Measurements from ENCODE around the gene PLCXD1. TPM values are rescaled to one million over a fixed set of nuclear protein-coding genes. Genes with fewer than 3 reads are reported as not detected.

Gene PLCXD1
- total RNA-seq, 4 donors from 2014 or later, result 22.4 to 78.3 (median 54.2) TPM

DNA sequence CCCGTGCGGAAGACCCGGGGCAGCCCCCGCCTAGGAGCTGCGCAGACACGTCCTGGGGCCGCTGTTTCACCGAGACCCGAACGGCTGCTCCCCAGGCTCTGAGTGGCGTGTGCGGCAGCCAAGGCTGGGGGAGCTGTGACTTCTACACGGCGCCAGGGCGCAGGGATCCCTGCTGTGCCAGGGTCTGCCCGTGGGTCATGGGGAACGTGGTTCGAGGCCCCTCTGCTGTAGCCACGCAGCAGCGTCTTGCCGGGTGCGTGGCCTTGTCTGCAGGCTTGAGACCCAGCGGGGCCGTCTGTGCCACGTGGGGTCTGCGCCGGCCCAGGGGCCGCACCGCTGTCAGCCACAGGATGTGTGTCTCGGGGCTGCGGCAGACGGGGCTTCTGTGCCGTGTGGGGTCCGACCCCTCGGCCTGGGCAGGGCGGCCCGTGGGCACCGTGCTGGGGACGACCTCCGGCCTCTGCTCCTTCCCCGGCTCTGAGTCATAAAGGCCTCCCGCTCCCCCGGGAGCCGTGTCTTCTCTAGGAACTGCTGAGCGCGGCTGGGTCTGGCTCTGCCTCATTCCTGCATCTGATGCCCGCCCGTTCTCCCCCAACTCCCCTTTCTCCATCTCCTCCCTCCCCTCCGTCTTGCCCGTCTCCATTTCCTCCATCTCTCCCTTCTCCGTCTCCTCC lies 50.1 kb downstream of the PLCXD1 start:
- peaks cover 23% of the 10 kb centered on the region for H3K36me3 ChIP-seq
- TF ChIP-seq POLR2A (IDR thresholded peaks at IDR 0.05), result no peak
- no peak for TF ChIP-seq POLR2AphosphoS5 (IDR thresholded peaks at IDR 0.05)
- no peak for TF ChIP-seq EP300 (IDR thresholded peaks at IDR 0.05)
- TF ChIP-seq, protein P1, sequence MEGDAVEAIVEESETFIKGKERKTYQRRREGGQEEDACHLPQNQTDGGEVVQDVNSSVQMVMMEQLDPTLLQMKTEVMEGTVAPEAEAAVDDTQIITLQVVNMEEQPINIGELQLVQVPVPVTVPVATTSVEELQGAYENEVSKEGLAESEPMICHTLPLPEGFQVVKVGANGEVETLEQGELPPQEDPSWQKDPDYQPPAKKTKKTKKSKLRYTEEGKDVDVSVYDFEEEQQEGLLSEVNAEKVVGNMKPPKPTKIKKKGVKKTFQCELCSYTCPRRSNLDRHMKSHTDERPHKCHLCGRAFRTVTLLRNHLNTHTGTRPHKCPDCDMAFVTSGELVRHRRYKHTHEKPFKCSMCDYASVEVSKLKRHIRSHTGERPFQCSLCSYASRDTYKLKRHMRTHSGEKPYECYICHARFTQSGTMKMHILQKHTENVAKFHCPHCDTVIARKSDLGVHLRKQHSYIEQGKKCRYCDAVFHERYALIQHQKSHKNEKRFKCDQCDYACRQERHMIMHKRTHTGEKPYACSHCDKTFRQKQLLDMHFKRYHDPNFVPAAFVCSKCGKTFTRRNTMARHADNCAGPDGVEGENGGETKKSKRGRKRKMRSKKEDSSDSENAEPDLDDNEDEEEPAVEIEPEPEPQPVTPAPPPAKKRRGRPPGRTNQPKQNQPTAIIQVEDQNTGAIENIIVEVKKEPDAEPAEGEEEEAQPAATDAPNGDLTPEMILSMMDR (IDR thresholded peaks at IDR 0.05), result no peak
- H3K27me3 ChIP-seq, result peaks cover 20% of the 10 kb centered on the region
- no peaks in the 10 kb centered on the region for H3K9me3 ChIP-seq
- DNase-seq (ENCODE audit: low spot score in 2 of 2), result peak in 1 of 2 donors; percentile 42
- peaks cover 16% of the 10 kb centered on the region for H3K4me1 ChIP-seq
- H3K4me3 ChIP-seq, result peak overlapping the region; percentile 38
- 21% methylated on average over 14 of the region's 51 CpGs for WGBS
- H3K27ac ChIP-seq, result no peak overlapping the region

GRCh38 chrX:331825-332495 lies 50.8 kb downstream of the PLCXD1 start:
- H3K27me3 ChIP-seq, result peaks cover 20% of the 10 kb centered on the region
- peaks cover 30% of the 10 kb centered on the region for H3K36me3 ChIP-seq
- H3K9me3 ChIP-seq, result no peaks in the 10 kb centered on the region
- no peak overlapping the region for H3K27ac ChIP-seq
- peak overlapping the region; percentile 38 for H3K4me3 ChIP-seq
- peaks cover 16% of the 10 kb centered on the region for H3K4me1 ChIP-seq
- no peak for DNase-seq (ENCODE audit: low spot score in 2 of 2)
- 29% methylated on average over 15 of the region's 35 CpGs for WGBS
- TF ChIP-seq POLR2A (IDR thresholded peaks at IDR 0.05) (no peak), EP300 (IDR thresholded peaks at IDR 0.05) (no peak), POLR2AphosphoS5 (IDR thresholded peaks at IDR 0.05) (no peak)
- TF ChIP-seq, protein P1 (IDR thresholded peaks at IDR 0.05), result no peak

DNA sequence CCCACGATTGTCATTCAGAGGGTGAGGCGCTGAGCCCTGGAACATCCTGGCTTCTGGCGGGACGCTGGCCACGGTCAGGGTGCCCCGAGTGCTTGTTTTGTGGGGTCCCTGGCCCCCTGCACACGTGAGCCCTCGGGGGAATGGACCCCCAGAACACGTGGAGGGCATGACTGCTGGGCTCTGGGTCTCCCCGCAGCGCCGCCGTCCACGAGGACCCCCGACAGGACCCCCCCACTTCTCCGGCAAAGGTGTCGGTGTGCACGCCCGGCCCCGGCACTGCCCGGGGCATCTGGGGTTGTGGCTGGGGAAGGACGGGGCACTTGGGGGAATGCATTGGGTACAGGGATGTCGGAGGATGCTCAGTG lies 51.3 kb downstream of the PLCXD1 start:
- no CpG with 5 or more reads among the region's 23 CpGs for WGBS
- Histone ChIP-seq H3K27ac (no peak overlapping the region), H3K27me3 (peaks cover 20% of the 10 kb centered on the region), H3K4me1 (peaks cover 16% of the 10 kb centered on the region), H3K36me3 (peaks cover 35% of the 10 kb centered on the region), H3K9me3 (no peaks in the 10 kb centered on the region), H3K4me3 (no peak overlapping the region)
- peak in 1 of 2 donors; percentile 54 for DNase-seq (ENCODE audit: low spot score in 2 of 2)
- TF ChIP-seq POLR2A (IDR thresholded peaks at IDR 0.05), result no peak
- TF ChIP-seq EP300 (IDR thresholded peaks at IDR 0.05), result no peak
- TF ChIP-seq, protein P1 (IDR thresholded peaks at IDR 0.05), result no peak
- TF ChIP-seq POLR2AphosphoS5 (IDR thresholded peaks at IDR 0.05), result no peak

DNA sequence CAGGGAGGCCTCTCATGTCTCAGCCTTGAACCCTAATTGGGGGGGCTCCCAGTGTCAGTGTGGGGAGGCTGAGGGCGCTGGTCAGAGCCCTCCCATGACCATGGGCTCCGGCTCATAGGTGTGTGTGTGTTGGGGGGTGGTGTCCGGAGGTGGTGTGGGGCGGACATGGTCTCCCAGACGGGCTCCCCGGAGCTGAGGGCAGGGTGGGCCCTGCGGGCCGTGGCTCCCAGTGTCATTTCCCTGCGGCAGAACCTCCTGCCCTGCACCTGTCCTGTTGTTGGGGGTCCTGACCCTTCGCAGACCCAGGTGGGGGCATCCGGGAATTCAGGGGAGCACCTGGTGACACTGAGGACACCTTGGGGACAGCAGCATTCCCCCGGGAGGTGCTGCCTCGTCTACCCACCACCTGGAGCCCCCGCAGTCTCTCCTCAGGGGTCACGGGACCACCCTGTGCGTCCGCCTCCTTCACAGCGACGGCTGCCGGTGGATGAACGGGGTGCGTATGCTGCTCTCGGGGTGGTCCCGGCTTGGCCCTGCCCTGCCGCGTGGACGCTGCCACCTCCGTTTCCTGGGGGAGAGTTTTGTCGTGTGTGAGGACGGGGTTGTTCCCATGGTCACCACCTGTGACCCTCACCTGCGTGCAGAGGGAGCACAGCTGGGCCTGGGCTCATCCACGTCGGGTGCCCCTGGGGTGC lies 51.9 kb downstream of the PLCXD1 start:
- Histone ChIP-seq H3K4me3 (no peak overlapping the region), H3K36me3 (peaks cover 41% of the 10 kb centered on the region), H3K27me3 (peaks cover 20% of the 10 kb centered on the region), H3K4me1 (peaks cover 16% of the 10 kb centered on the region), H3K9me3 (no peaks in the 10 kb centered on the region), H3K27ac (no peak overlapping the region)
- peak in 1 of 2 donors; percentile 56 for DNase-seq (ENCODE audit: low spot score in 2 of 2)
- WGBS, result 93% methylated on average over 3 of the region's 33 CpGs
- TF ChIP-seq, protein P1 (IDR thresholded peaks at IDR 0.05), result no peak
- no peak for TF ChIP-seq EP300 (IDR thresholded peaks at IDR 0.05)
- no peak for TF ChIP-seq POLR2AphosphoS5 (IDR thresholded peaks at IDR 0.05)
- TF ChIP-seq POLR2A (IDR thresholded peaks at IDR 0.05), result no peak
